Stimulated activated CD8-positive, alpha-beta memory T cell treated with anti-CD3 and anti-CD28 coated beads, Interleukin-4, amount 100 ng/mL, for 24 hours (primary cell): ENCODE results near the gene LRIT1.

ENCODE experiments used
- DNase-seq: peaks from one replicate; pipeline ENCODE4 v3.0.0-alpha.2; 2020; ENCODE audit warnings: low read depth

LRIT1 gene

GRCh38 chr10:84254552-84255478, 13.5 kb upstream of the LRIT1 start:
- DNase-seq = no peak

- no peak for DNase-seq
These were observed 7.4 kb upstream of the LRIT1 start for GRCh38 chr10:84248794-84249193.

- no peak for DNase-seq
These were observed 6.2 kb upstream of the LRIT1 start for GRCh38 chr10:84247496-84247895.

DNA sequence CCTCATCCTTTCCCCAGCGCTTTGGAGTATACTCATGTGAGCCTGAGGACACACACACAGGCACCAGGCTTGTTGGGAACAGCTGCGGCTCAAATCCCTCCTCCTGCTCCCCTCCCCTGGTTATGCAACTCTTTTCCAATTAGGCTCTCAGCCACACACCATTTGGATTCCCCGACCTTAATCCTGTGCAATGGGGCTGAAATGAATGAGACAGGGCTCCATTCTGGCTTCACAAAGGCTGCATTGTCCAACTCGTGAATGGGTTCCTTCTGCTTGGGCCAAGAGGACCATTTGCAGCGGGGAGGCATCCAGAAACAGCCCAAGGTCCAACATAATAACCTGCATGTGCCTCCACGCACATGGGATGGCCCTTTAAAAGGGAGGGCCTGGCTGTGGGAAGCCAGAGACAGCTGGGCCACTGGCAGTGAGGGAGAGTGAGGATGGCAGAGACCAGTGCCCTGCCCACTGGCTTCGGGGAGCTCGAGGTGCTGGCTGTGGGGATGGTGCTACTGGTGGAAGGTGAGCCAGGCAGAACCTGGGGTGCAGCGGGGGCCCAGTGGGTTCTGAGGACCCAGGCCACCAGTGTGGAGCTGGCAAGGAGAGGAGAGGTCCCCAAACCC, 3.4 kb upstream of the LRIT1 start, which contains the start of gene RGR:
Gene RGR, plus strand, starts transcription at position 403 of the 620 bp plus-strand sequence. Its CDS starts 38 bp downstream, at position 441.
- no peak for DNase-seq

GRCh38 chr10:84243759-84244158, 2.4 kb upstream of the LRIT1 start:
- DNase-seq = no peak

DNA sequence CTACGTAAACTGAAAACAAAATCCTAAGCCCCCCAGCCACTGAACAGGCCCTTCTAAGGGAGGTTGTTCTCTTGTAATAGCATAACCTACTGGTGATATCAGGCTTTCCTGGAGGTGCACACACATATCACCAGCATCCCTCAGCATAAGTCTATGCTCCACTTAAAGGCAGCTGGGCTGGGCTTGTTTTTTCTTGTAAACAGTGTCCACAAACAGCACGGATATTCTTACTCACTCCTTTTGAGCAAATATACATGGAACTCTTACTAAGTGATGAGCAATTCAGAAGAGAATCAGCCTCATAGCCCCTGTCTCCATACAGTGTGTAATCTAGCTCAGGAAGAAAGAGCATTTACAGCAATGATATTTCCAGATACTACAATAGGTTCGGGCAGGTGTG, 2.4 kb downstream of the LRIT1 start:
- DNase-seq = no peak

GRCh38 chr10:84237199-84238051, 3.9 kb downstream of the LRIT1 start:
- DNase-seq = no peak

DNA sequence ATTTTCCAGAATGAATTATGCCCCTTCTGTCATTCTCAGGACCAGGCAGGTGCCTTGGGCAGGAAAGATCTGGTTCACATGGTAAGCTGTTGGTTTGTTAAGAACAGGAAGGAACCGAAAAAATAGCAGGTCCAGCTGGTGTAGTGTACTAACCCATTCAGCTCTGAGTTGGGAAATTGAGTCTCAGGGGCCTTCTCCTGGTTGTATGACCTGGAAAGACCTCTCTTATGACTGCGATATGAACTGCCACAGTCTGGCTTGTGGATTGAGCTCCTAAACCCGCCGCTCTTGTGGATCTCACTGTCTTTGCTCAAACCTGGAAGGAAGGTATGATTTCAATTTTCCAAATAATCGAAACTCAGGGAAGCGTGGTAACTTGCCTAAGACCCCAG, 4.5 kb downstream of the LRIT1 start:
- no peak for DNase-seq

DNA sequence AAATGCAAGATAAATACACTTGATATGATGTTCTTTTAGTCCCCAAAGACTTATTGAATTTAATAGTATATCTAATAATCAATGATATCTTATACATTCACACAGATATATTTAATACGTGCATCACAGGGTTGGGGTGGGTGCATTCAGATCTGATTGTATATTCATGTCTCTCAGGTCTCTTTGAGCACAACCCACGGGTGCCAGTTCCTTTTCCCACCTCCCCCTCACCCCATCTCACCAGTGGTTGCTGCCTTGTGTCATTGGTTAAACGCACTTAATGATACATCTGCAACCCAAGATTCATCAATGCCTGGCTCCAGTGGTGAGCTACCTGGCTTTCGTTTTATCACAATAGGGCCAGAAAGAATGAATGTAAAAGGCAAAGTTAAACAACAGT, 6.2 kb downstream of the LRIT1 start:
- DNase-seq = no peak

- no peak for DNase-seq
These were observed 6.9 kb downstream of the LRIT1 start for GRCh38 chr10:84234479-84234878.

DNA sequence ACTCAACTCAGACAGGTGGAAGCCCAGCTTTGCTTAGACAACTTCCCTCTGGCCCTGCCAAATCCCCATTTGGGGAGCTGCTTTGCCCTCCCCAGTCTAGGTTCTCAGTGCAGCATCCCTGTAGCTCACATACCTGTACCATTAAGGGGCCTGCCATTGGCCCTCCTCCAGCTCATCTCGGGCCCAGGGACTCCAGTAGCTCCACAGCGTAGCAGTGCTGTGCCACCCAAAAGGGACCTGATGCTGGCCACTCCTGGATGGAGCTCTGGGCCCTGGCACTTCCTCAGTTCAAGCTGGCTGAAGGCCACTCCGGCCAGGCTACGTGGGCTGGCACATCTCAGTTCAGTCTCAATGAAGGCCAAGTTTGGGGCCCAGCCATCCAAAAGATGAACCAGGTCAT, 7.4 kb downstream of the LRIT1 start:
- DNase-seq = no peak

GRCh38 chr10:84232376-84232775, 9.0 kb downstream of the LRIT1 start:
- DNase-seq = no peak

DNA sequence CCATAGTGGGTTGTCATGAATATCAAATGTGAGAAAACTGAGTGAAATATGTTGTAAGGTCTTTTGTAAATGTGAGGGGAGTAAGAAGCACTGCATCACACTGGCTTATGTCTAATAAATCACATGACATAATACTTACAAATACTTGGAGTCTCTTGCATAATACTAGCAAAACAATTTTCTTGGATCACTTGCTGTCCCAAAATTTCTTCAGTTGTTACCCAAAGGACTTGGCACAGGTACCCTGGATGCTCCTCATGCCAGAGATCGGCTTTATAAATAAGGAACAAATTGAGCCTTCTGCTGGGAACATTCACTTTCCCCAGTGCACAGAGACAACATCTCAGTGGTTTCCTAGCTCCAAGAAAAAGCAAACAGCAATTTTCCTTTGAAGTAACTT, 11.0 kb downstream of the LRIT1 start:
- no peak for DNase-seq

GRCh38 chr10:84227810-84228209, 13.5 kb downstream of the LRIT1 start:
- no peak for DNase-seq

GRCh38 chr10:84226616-84227015, 14.7 kb downstream of the LRIT1 start:
- no peak for DNase-seq

GRCh38 chr10:84225427-84226173, 15.7 kb downstream of the LRIT1 start, which contains the start of gene LRIT2:
LRIT2 (minus strand) TSS chr10:84225544; CDS start chr10:84225520, 24 bp downstream.
- DNase-seq = no peak

DNA sequence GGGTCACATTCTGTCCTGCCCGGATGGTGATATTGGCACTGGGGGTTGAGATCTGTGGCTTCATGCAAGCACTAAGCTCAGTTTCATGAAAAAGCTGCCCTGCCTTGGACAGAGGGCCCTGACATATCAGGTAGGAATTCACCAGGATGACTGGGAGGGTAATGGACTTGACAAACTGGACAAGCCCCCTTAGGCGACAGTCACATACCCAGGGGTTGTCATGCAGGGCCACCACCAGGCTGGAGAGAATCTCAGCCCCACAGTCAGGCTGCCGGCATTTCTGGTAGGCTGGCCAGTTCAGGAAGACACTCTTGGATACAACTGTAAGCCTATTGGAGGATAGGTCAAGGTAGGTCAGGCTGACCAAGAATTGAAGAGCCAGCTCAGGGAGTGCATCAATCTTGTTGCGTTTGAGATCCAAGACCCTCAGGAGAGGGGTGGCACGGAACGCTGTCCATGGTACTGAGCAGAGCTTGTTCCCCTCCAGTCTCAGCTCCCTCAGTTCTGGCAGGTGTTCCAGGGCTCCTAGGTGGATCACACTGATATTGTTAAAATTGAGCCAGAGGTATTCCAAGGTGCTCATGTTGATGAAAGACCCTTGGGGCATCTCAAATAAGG, 16.8 kb downstream of the LRIT1 start:
- no peak for DNase-seq

DNA sequence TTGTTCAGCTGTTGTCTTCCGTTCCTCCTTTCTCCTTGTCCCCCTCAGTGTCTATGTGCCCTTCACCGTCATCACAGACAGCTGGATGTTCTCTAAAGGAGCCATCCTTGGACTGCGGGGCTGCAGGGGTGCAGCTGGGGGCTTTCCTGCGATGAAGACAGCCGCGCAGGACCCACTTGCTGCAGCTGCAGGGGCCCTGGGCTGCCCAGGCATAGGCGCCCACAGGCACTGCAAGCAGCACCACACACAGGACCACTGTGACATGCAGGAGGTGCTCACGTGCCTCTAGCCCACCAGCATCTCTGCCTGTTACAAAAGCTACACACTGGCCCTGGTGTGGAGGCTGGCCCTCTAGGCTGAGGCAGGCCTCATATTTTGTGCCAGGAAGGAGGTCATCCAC, 19.4 kb downstream of the LRIT1 start:
- DNase-seq = no peak

DNA sequence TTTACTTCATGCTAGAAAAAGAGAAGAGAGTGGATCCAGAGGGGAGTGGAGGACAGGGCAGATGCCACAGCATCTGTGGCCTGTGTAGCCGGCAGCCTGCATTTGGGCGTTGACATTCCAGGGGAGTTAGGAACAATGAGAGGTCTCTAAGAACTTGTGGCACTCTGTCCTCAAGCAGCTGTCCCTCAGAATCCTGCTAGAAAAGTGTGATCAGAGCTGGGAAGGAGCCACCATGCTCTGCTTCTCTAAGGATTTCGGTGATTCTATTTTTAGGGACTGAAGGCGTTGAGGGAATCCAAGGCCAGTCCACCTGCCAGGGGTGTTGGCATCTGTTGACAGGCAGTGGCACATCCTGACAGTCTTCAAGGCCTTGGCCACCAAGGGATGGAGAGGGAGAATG, 23.6 kb downstream of the LRIT1 start:
- DNase-seq = no peak

DNA sequence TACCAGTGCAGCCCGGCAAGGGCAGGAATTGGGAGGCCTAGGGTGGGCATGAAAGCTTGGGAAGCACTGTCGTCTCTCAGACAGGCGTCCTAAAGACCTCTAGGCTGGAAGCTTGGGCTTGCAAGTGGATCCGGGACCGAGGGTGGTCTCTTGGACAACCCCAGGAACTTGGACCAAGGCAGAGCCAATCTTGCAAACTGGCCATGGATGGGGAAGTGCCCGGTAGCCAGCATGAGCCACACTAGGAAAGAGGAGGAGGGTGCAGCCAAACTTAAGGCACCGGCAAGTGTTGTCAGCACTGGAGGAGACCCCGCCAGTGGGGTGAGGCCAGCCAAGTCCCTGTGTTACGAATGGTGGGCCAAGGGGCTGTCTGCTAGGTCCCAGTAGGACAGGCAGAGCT, 24.5 kb downstream of the LRIT1 start:
- DNase-seq = no peak

- DNase-seq = no peak
These were observed 26.6 kb downstream of the LRIT1 start for GRCh38 chr10:84214612-84215235.
